HL-60/S4 treated with phorbol 12-myristate 13-acetate at 8.2 ng/mL for 4 days and 3 days (cell line): ENCODE results near the gene OGFOD3.
"Not testable (repeated sequence)": the region's sequence is repeated elsewhere in the genome, so short reads cannot be mapped to it uniquely, and the experiment has no call there.

ENCODE experiments used
- in situ Hi-C: fragments of 300-500 bp; cut with MboI; formaldehyde crosslinking; loops from 2 replicates; pipeline ENCODE4 v1.15.0; 2022; ENCODE audit warnings: low sequenced_read_pairs

Gene OGFOD3

GRCh38 chr17:82377924-82378740 is 40.3 kb downstream of the OGFOD3 start:
- in situ Hi-C loops: no loop called here

GRCh38 chr17:82377294-82377693 is 41.1 kb downstream of the OGFOD3 start:
- in situ Hi-C loops: not testable (repeated sequence)

GRCh38 chr17:82376042-82376730 is 42.2 kb downstream of the OGFOD3 start:
- in situ Hi-C loops: no loop called here

- in situ Hi-C loops: no loop called here
Measured at GRCh38 chr17:82375359-82376041, 42.9 kb downstream of the OGFOD3 start.

GRCh38 chr17:82374626-82375331 is 43.6 kb downstream of the OGFOD3 start:
- in situ Hi-C loops: no loop called here

- in situ Hi-C loops: no loop called here
Measured at GRCh38 chr17:82373731-82374625, 44.4 kb downstream of the OGFOD3 start.

GRCh38 chr17:82373072-82373452 is 45.3 kb downstream of the OGFOD3 start:
- in situ Hi-C loops: not testable (repeated sequence)

- in situ Hi-C loops: no loop called here
Measured at GRCh38 chr17:82372249-82373071, 45.9 kb downstream of the OGFOD3 start.

- in situ Hi-C loops: no loop called here
Measured at GRCh38 chr17:82371333-82372248, 46.8 kb downstream of the OGFOD3 start, which contains the start of gene UTS2R. Gene UTS2R, plus strand, starts transcription at chr17:82371765. Its CDS starts 2,560 bp downstream, at chr17:82374325.

- in situ Hi-C loops: no loop called here
Measured at GRCh38 chr17:82370471-82371332, 47.7 kb downstream of the OGFOD3 start.

GRCh38 chr17:82369211-82369610 is 49.2 kb downstream of the OGFOD3 start:
- in situ Hi-C loops: no loop called here

GRCh38 chr17:82367724-82368524 is 50.5 kb downstream of the OGFOD3 start:
- in situ Hi-C loops: no loop called here

- in situ Hi-C loops: no loop called here
Measured at GRCh38 chr17:82366749-82367148, 51.6 kb downstream of the OGFOD3 start.

GRCh38 chr17:82365606-82366295 is 52.6 kb downstream of the OGFOD3 start:
- in situ Hi-C loops: no loop called here

GRCh38 chr17:82361885-82362633 is 56.3 kb downstream of the OGFOD3 start:
- in situ Hi-C loops: no loop called here
